GM21515 (cell line): ENCODE results near the gene FBXL3.
A peak's percentile ranks its signal among the peaks of the same experiment; 100 is the strongest.

Experiments used
- ATAC-seq: cut with Tn5 transposase; IDR thresholded peaks from one replicate; pipeline ENCODE4 v1.9.1; 2021; ENCODE audit not compliant: unreplicated experiment

The FBXL3 gene

GRCh38 chr13:77026861-77027621 lies at the start of gene FBXL3:
FBXL3 (minus strand) TSS chr13:77027159; CDS start chr13:77021860, 5,299 bp downstream.
- ATAC-seq: peak; percentile 59

GRCh38 chr13:77067519-77067918 lies 40.6 kb upstream of the FBXL3 start:
- no peak for ATAC-seq

- no peak for ATAC-seq
Observed at GRCh38 chr13:77065461-77066147, 38.6 kb upstream of the FBXL3 start.

GRCh38 chr13:77062097-77062496 lies 35.1 kb upstream of the FBXL3 start:
- no peak for ATAC-seq

GRCh38 chr13:77061362-77061761 lies 34.4 kb upstream of the FBXL3 start:
- no peak for ATAC-seq

GRCh38 chr13:77056886-77057285 lies 29.9 kb upstream of the FBXL3 start:
- ATAC-seq: no peak

- no peak for ATAC-seq
Observed at GRCh38 chr13:77056382-77056781, 29.4 kb upstream of the FBXL3 start.

- ATAC-seq: no peak
Observed at GRCh38 chr13:77055158-77055557, 28.2 kb upstream of the FBXL3 start.

- no peak for ATAC-seq
Observed at GRCh38 chr13:77053192-77053591, 26.2 kb upstream of the FBXL3 start.

- ATAC-seq: no peak
Observed at GRCh38 chr13:77048681-77049080, 21.7 kb upstream of the FBXL3 start.

GRCh38 chr13:77047649-77048343 lies 20.8 kb upstream of the FBXL3 start:
- no peak for ATAC-seq

- no peak for ATAC-seq
Observed at GRCh38 chr13:77042566-77043177, 15.7 kb upstream of the FBXL3 start.

GRCh38 chr13:77040835-77041234 lies 13.9 kb upstream of the FBXL3 start:
- ATAC-seq: no peak

GRCh38 chr13:77040076-77040475 lies 13.1 kb upstream of the FBXL3 start:
- no peak for ATAC-seq

- ATAC-seq: no peak
Observed at GRCh38 chr13:77038907-77039480, 12.0 kb upstream of the FBXL3 start.

- no peak for ATAC-seq
Observed at GRCh38 chr13:77036279-77036678, 9.3 kb upstream of the FBXL3 start.

- ATAC-seq: no peak
Observed at GRCh38 chr13:77034881-77035280, 7.9 kb upstream of the FBXL3 start.

- ATAC-seq: no peak
Observed at GRCh38 chr13:77033717-77034302, 6.9 kb upstream of the FBXL3 start.

- ATAC-seq: no peak
Observed at GRCh38 chr13:77031656-77032243, 4.8 kb upstream of the FBXL3 start.

GRCh38 chr13:77029436-77029835 lies 2.5 kb upstream of the FBXL3 start:
- ATAC-seq: no peak
